NCI-H1694 (cell line): Measurements from ENCODE around the gene METAP1D.
"Not testable (repeated sequence)": the region's sequence is repeated elsewhere in the genome, so short reads cannot be mapped to it uniquely, and the experiment has no call there.

Source experiments
- DNase-seq: peaks from one replicate; lab custom pipeline; 2025; lab: John Stamatoyannopoulos, UW

METAP1D gene

GRCh38 chr2:172048508-172049503 is 49.1 kb downstream of the METAP1D start:
- no peak for DNase-seq

- DNase-seq: no peak
Measured at GRCh38 chr2:172049567-172050120, 49.9 kb downstream of the METAP1D start.

DNA sequence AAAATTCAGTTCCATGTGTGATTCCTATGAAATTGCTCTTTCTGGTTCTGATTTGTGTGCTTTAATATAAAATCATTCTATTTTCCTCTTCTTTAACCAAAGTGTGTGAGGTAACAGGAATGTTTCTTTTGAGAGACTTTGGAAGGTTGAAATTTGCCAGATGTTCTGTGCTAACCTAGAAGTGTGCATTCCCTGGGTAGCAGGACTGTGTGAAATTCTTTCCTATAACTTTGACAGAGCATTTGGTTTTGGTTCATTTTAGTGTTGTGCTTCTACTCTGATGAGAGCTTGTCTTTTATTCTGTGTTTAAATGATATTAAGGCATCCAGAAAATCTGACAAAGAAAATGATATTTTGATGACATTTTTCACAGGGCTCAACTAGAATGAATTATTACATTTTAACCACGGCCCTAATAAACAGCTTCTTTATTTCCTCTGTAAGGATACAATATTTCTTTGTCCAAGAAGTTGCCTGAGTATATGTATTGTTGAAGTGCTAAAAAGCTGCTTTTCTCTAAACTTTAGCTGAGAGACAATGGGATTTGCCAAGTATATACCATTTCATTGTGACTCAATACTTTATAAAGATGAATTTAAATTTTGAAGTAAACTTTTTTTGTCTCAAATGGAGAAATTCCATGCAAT is 50.8 kb downstream of the METAP1D start:
- DNase-seq: no peak

- DNase-seq: no peak
Measured at GRCh38 chr2:172052000-172052983, 52.5 kb downstream of the METAP1D start.

DNA sequence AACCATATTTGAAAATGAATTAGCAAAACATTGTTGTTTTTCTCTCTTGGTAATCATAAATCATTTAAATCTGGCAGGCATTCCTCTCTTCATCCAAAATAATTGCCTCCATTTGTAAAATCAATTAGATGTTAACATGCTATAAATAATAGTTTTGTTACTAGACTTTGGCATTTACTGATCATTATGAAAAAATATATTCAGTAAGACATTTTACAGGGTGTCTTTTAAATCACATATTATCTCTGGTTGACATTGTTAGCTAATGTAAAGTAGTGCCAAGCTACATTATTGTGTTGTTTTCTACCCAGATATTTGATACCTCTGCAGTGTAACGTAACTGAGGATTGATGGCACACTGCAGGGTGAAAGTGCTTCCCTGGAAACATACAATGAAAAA is 53.7 kb downstream of the METAP1D start:
- DNase-seq: no peak

- DNase-seq: no peak
Measured at GRCh38 chr2:172056293-172056692, 56.5 kb downstream of the METAP1D start.

DNA sequence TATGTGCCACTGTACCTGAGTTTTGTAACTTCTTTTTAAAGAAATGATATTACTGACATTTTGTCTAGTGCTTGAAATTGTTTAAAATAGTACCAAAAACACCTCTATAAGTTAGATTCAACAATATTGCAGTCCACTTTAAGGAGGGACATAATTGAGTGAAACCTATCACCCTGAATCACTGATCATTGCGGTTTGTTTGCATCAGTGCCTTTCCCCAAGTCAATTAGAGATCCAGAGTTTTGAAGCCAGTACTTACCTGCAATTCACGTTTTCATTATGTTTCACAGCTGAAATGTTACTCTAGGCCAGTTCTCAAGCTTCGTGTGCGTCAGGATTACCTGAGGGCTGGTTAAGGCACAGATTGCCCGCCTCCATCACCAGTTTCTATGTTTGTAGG is 58.9 kb downstream of the METAP1D start:
- DNase-seq: no peak

DNA sequence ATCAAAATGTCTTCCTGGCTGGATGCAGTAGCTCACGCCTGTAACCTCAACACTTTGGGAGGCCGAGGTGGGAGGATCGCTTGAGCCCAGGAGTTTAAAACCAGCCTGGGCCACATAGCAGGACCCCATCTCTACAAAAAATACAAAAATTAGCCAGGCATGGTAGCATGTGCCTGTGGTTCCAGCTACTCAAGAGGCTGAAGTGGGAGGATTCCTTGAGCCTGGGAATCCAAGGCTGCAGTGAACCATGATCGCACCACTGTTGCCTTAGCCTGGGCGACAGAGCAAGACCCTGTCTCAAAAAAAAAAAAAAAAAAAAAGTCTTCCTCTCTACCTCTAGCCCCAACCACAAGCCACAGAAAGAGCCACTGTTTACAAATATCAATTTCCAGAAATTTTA is 60.4 kb downstream of the METAP1D start:
- DNase-seq: not testable (repeated sequence)

GRCh38 chr2:172062402-172063004 is 62.8 kb downstream of the METAP1D start:
- DNase-seq: no peak

DNA sequence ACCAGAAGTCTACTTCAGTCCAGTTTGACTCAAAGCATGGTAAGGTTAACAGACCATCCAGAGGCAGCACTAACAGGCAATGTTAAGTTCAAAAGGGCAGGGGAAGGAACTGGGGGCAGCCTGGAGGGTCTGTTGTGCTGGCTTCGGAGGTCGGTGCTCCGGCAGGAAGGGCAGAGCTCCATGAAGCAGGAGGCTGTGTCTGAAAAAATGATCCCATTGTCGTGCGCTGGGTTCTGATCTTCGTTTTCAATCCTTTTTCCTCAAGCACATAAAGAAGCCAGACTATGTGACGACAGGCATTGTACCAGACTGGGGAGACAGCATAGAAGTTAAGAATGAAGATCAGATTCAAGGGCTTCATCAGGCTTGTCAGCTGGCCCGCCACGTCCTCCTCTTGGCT is 63.7 kb downstream of the METAP1D start:
- no peak for DNase-seq

- DNase-seq: no peak
Measured at GRCh38 chr2:172065111-172065510, 65.4 kb downstream of the METAP1D start.

- DNase-seq: no peak
Measured at GRCh38 chr2:172066394-172066886, 66.7 kb downstream of the METAP1D start.

DNA sequence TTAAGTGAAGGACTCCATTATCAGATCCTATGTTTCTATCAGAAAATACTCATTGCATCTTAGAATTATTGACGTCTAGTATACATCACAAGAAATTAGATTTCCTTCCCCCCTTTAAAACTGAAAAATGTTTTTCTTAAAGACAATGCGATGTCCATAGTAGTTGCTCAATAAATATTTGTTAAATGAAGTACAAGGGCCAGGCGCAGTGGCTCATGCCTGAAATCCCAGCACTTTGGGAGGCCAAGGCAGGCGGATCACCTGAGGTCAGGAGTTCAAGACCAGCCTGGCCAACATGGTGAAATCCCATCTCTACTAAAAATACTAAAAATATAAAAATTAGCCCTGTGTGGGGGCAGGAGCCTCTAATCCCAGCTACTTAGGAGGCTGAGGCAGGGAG is 68.2 kb downstream of the METAP1D start:
- DNase-seq: not testable (repeated sequence)

GRCh38 chr2:172070936-172071335 is 71.2 kb downstream of the METAP1D start:
- no peak for DNase-seq

DNA sequence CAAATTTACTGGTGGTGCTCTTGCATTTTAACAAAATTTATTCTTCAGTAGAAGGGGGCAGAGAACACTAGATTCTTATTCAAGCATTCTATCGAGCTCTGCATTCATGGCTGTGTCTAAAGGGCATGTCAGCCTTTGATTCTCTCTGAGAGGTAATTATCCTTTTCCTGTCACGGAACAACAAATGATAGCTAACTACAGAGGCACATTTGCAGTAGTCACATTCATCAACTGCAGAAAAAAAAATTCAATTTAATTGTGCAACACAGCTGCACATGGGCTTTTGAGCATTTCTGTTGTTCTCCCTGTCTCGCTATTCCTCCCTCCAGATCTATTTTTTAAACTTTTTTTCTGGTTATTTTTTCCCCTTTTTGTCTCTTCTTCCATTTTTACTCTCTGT is 72.5 kb downstream of the METAP1D start:
- no peak for DNase-seq

DNA sequence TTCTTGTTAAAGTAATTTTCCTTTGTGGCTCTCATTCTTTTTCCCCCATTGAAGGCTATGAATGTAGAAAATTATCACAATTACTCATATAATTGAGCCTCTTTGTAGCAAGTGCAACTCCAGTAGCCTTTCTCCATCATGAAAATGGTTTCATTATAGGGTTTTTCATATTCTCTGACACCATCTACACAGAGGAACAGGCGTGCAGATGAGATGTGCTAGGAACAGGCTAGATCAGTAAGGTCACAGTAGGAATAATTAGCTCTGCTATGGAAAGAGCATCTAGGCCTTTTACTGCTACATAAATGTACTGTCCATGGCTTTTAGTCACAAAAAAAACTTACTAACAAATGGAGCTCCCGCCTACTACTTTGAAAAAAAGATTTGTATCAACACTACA is 73.0 kb downstream of the METAP1D start:
- no peak for DNase-seq

GRCh38 chr2:172073518-172073917 is 73.8 kb downstream of the METAP1D start:
- no peak for DNase-seq

- DNase-seq: no peak
Measured at GRCh38 chr2:172074254-172074653, 74.5 kb downstream of the METAP1D start.

GRCh38 chr2:172079416-172079815 is 79.7 kb downstream of the METAP1D start:
- DNase-seq: no peak

DNA sequence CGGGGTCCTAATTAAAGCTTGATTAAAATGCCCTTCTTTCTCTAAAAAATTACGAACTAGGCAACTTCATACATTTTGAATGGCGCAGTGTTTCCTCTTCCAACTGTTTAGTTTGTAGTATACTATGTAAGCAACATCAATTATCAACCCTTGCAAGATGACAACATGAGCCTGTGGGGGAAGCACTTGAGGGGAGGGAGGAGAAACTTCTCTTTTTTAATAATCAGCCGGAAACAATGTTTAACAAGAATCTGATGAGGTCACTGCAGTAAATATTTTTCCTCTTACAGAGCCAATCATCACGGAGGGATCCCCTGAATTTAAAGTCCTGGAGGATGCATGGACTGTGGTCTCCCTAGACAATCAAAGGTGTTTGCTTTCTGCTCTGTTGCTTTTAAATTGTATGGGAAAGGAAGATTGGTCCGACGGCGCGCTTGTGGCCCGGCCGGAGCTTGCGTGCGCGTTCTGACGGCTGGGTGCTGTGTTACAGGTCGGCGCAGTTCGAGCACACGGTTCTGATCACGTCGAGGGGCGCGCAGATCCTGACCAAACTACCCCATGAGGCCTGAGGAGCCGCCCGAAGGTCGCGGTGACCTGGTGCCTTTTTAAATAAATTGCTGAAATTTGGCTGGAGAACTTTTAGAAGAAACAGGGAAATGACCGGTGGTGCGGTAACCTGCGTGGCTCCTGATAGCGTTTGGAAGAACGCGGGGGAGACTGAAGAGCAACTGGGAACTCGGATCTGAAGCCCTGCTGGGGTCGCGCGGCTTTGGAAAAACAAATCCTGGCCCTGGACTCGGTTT is 80.3 kb downstream of the METAP1D start:
- no peak for DNase-seq
